SIG-M5 treated with dmso at 0.1 percent for 504 hours (cell line): ENCODE data around the gene ME1.
"Not testable (repeated sequence)": the region's sequence is repeated elsewhere in the genome, so short reads cannot be mapped to it uniquely, and the experiment has no call there.

Experiments
- DNase-seq: peaks from one replicate; lab custom pipeline; 2025; ENCODE audit not compliant: unreplicated experiment; lab: John Stamatoyannopoulos, UW

Gene ME1

GRCh38 chr6:83260577-83260976 lies 170.3 kb downstream of the ME1 start:
- no peak for DNase-seq

GRCh38 chr6:83258517-83258916 lies 172.3 kb downstream of the ME1 start:
- DNase-seq = no peak

GRCh38 chr6:83257791-83258190 lies 173.1 kb downstream of the ME1 start:
- DNase-seq = no peak

- DNase-seq = not testable (repeated sequence)
Measured at GRCh38 chr6:83256719-83257118, 174.1 kb downstream of the ME1 start.

- DNase-seq = no peak
Measured at GRCh38 chr6:83252719-83253118, 178.1 kb downstream of the ME1 start.

- no peak for DNase-seq
Measured at GRCh38 chr6:83250235-83250634, 180.6 kb downstream of the ME1 start.

GRCh38 chr6:83247471-83247870 lies 183.4 kb downstream of the ME1 start:
- DNase-seq = no peak

- DNase-seq = no peak
Measured at GRCh38 chr6:83231146-83231545, 199.7 kb downstream of the ME1 start.

GRCh38 chr6:83226517-83226916 lies 204.3 kb downstream of the ME1 start:
- no peak for DNase-seq

GRCh38 chr6:83221889-83222479 lies 208.9 kb downstream of the ME1 start:
- DNase-seq = peak; percentile 29

- no peak for DNase-seq
Measured at GRCh38 chr6:83221276-83221675, 209.6 kb downstream of the ME1 start.

GRCh38 chr6:83220121-83220520 lies 210.7 kb downstream of the ME1 start:
- no peak for DNase-seq

GRCh38 chr6:83218646-83219045 lies 212.2 kb downstream of the ME1 start:
- no peak for DNase-seq

- DNase-seq = no peak
Measured at GRCh38 chr6:83216806-83217205, 214.0 kb downstream of the ME1 start.

GRCh38 chr6:83215131-83216047 lies 215.5 kb downstream of the ME1 start:
- peak; percentile 61 for DNase-seq

GRCh38 chr6:83202031-83202430 lies 228.8 kb downstream of the ME1 start:
- DNase-seq = no peak

GRCh38 chr6:83199863-83200225 lies 231.0 kb downstream of the ME1 start:
- no peak for DNase-seq

GRCh38 chr6:83199173-83199862 lies 231.5 kb downstream of the ME1 start:
- no peak for DNase-seq

GRCh38 chr6:83198486-83199172 lies 232.2 kb downstream of the ME1 start:
- DNase-seq = no peak

- DNase-seq = no peak
Measured at GRCh38 chr6:83193747-83194566, 236.9 kb downstream of the ME1 start.
